Measurements from ENCODE around the gene TOMM40L. TPM values are rescaled to one million over a fixed set of nuclear protein-coding genes. Genes with fewer than 3 reads are reported as not detected.

Gene TOMM40L
- total RNA-seq, 1 experiment from 2014 or later = 15.0 TPM

DNA sequence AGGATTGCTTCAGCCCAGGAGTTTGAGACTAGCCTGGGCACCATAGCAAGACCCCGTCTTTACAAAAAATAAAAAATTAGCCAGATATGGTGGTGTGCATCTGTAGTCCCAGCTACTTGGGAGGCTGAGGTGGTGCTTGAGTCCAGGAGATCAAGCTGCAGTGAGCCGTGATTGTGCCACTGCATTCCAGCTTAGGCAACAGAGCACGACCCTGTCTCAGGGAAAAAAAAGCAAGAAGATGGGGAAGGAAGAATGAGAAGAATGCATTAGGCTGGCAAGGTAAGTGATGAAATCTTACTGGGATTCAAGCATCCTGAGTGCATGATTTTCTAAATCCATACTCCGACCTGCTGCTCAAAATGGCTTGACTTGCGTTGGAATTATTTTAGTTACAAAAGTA is 39.4 kb downstream of the TOMM40L start:
- intact Hi-C loops (cut with micrococcal nuclease; ENCODE audit: unreplicated experiment) = no loop called here
- no peak for DNase-seq
- Mint-ChIP-seq H3K4me3 (ENCODE audit: low read depth, unreplicated experiment) (no peak overlapping the region), H3K4me1 (ENCODE audit: low read depth, unreplicated experiment) (peaks cover 13% of the 10 kb centered on the region), H3K9me3 (ENCODE audit: low read depth, unreplicated experiment) (no peaks in the 10 kb centered on the region), H3K27ac (ENCODE audit: unreplicated experiment) (no peak overlapping the region), H3K36me3 (ENCODE audit: insufficient read depth, unreplicated experiment) (no peaks in the 10 kb centered on the region), H3K27me3 (ENCODE audit: unreplicated experiment) (peaks cover 58% of the 10 kb centered on the region)
- CTCF ChIA-PET = interaction anchor here (1.2 kb wide), 1 partner anchor 18 kb away, joined by 3 read pairs; no protein-coding TSS in a partner anchor
- TF ChIP-seq, protein P1, sequence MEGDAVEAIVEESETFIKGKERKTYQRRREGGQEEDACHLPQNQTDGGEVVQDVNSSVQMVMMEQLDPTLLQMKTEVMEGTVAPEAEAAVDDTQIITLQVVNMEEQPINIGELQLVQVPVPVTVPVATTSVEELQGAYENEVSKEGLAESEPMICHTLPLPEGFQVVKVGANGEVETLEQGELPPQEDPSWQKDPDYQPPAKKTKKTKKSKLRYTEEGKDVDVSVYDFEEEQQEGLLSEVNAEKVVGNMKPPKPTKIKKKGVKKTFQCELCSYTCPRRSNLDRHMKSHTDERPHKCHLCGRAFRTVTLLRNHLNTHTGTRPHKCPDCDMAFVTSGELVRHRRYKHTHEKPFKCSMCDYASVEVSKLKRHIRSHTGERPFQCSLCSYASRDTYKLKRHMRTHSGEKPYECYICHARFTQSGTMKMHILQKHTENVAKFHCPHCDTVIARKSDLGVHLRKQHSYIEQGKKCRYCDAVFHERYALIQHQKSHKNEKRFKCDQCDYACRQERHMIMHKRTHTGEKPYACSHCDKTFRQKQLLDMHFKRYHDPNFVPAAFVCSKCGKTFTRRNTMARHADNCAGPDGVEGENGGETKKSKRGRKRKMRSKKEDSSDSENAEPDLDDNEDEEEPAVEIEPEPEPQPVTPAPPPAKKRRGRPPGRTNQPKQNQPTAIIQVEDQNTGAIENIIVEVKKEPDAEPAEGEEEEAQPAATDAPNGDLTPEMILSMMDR (IDR thresholded peaks at IDR 0.05; ENCODE audit: unreplicated experiment) = no peak
- BruUV-seq (replicated peaks) = no TSS peak

DNA sequence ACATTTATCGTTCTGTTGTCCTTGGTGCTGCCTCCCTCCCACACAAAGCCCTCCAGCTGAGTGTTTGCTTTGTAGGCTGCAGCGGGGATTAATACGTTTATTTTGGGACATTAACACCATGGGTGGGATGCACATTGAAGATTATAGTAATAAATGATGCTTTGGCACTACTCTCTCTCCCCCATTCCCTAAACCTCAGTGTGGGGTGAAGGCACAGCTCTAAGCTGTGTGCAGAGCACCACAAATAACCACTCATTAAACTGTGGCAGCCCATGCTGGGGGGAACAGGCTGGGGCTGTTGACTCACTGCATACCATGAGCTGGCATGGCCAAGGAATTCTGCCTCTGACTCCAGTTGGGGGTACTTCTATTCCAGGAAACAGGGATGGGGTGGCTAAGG is 40.3 kb downstream of the TOMM40L start:
- CTCF ChIA-PET = interaction anchor here (1.2 kb wide), 1 partner anchor 19 kb away, joined by 3 read pairs; no protein-coding TSS in a partner anchor
- TF ChIP-seq, protein P1 (IDR thresholded peaks at IDR 0.05; ENCODE audit: unreplicated experiment) = no peak
- H3K4me3 Mint-ChIP-seq (ENCODE audit: low read depth, unreplicated experiment) = no peak overlapping the region
- H3K27ac Mint-ChIP-seq (ENCODE audit: unreplicated experiment) = no peak overlapping the region
- no peaks in the 10 kb centered on the region for H3K9me3 Mint-ChIP-seq (ENCODE audit: low read depth, unreplicated experiment)
- intact Hi-C loops (cut with micrococcal nuclease; ENCODE audit: unreplicated experiment) = no loop called here
- no TSS peak for BruUV-seq (replicated peaks)
- H3K4me1 Mint-ChIP-seq (ENCODE audit: low read depth, unreplicated experiment) = peaks cover 4% of the 10 kb centered on the region
- H3K27me3 Mint-ChIP-seq (ENCODE audit: unreplicated experiment) = peaks cover 49% of the 10 kb centered on the region
- no peak for DNase-seq
- H3K36me3 Mint-ChIP-seq (ENCODE audit: insufficient read depth, unreplicated experiment) = no peaks in the 10 kb centered on the region

- H3K36me3 Mint-ChIP-seq (ENCODE audit: insufficient read depth, unreplicated experiment) = no peaks in the 10 kb centered on the region
- no peak for DNase-seq
- H3K27ac Mint-ChIP-seq (ENCODE audit: unreplicated experiment) = no peak overlapping the region
- CTCF ChIA-PET = no interaction called here
- TF ChIP-seq, protein P1 (IDR thresholded peaks at IDR 0.05; ENCODE audit: unreplicated experiment) = no peak
- H3K4me1 Mint-ChIP-seq (ENCODE audit: low read depth, unreplicated experiment) = no peaks in the 10 kb centered on the region
- H3K4me3 Mint-ChIP-seq (ENCODE audit: low read depth, unreplicated experiment) = no peak overlapping the region
- H3K27me3 Mint-ChIP-seq (ENCODE audit: unreplicated experiment) = peaks cover 43% of the 10 kb centered on the region
- BruUV-seq (replicated peaks) = no TSS peak
- intact Hi-C loops (cut with micrococcal nuclease; ENCODE audit: unreplicated experiment) = no loop called here
- H3K9me3 Mint-ChIP-seq (ENCODE audit: low read depth, unreplicated experiment) = no peaks in the 10 kb centered on the region
Measured at GRCh38 chr1:161266836-161267235, 41.0 kb downstream of the TOMM40L start.

DNA sequence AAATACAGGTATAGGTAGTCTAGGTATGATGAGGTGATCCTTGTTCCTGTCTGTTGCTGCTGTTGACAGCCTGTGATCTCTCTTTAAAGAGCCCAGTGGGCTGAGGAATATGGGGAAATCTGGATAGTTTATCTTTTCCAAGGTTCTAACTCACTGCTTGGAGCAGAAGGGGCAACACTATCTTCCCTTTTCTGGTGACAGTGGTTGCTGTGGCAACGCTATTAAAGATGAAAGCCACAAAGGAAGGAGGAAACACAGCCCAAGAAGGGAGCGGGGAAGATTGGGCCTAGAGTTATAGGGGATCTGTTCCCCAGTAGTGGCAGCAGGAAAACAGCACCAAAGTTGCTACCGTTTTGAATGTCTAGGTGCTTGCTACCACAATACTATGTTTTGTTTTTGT is 41.5 kb downstream of the TOMM40L start:
- H3K4me3 Mint-ChIP-seq (ENCODE audit: low read depth, unreplicated experiment) = no peak overlapping the region
- no TSS peak for BruUV-seq (replicated peaks)
- H3K9me3 Mint-ChIP-seq (ENCODE audit: low read depth, unreplicated experiment) = no peaks in the 10 kb centered on the region
- peaks cover 41% of the 10 kb centered on the region for H3K27me3 Mint-ChIP-seq (ENCODE audit: unreplicated experiment)
- TF ChIP-seq, protein P1 (IDR thresholded peaks at IDR 0.05; ENCODE audit: unreplicated experiment) = no peak
- no peaks in the 10 kb centered on the region for H3K4me1 Mint-ChIP-seq (ENCODE audit: low read depth, unreplicated experiment)
- no peaks in the 10 kb centered on the region for H3K36me3 Mint-ChIP-seq (ENCODE audit: insufficient read depth, unreplicated experiment)
- no peak for DNase-seq
- intact Hi-C loops (cut with micrococcal nuclease; ENCODE audit: unreplicated experiment) = no loop called here
- no peak overlapping the region for H3K27ac Mint-ChIP-seq (ENCODE audit: unreplicated experiment)
- CTCF ChIA-PET = no interaction called here
